ENCODE results near the gene FAM181A. TPM values are rescaled to one million over a fixed set of nuclear protein-coding genes. Genes with fewer than 3 reads are reported as not detected.

FAM181A gene
- total and polyA plus RNA-seq, 9 of the 15 experiments (the other 6 are each of a cell fraction or from before 2014, with no cell fraction given), result not detected

DNA sequence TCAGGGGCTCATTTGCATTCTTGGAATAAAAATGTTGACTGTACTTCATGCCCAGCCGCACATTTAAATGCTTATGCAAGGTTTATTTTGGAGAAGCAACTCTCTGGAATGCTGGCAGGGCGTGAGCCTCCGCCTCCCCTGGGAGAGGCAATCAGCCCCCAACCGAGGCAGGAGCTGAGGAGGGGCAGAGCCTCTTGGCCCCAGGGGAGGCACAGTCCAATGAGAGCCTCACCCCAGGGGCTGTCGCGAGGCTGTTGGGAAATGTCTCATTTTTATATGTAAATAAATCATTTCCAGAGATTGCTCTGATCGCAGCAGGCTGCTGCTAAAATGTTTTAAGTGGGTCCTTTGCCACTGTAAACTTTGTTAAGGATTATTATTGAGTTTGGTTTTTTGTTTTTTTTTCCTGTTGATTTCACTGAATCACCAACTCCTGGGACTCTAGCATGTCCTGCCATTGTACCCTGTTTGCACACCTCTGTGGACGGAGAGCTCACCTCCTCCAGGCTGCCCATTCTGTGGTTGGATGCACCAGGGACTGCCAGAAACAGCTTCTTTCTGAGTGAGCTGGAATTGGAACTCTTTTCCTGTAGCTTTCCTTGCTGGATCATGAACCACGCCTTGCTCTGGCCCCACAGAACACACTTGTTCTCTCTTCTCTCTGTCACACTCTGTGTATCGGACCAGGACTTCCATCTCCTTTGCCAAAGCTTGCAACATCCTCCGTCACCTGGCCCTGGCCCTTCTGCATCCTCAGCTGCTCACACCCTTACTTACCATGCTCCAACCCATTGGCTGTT lies 46.9 kb upstream of the FAM181A start:
- no peak overlapping the region for H3K4me2 ChIP-seq (ENCODE audit: insufficient read depth, low read length)
- in situ Hi-C loops (cut with MboI), result loop anchor here (10.0 kb wide), 1 partner anchor 225 kb away; no protein-coding TSS in a partner anchor
- H3K9me1 ChIP-seq (ENCODE audit: control insufficient read depth, insufficient read depth, low read length), result no peaks in the 10 kb centered on the region
- ChIA-PET POLR2A (no interaction called here), CTCF (ENCODE audit: low intra/inter-chr PET ratio) (no interaction called here)
- no peaks in the 10 kb centered on the region for H4K20me1 ChIP-seq (replicated peaks; ENCODE audit: control insufficient read depth, insufficient read depth, low read length)
- intact Hi-C loops (cut with micrococcal nuclease), result no loop called here
- no peaks in the 10 kb centered on the region for H3K27me3 ChIP-seq (ENCODE audit: control insufficient read depth in 2 of 2, insufficient read depth in 2 of 2, low read length in 2 of 2)
- no TSS peak for BruUV-seq (replicated peaks)
- H2AFZ ChIP-seq (ENCODE audit: low read depth, low read length), result no peak overlapping the region
- ATAC-seq, result no peak
- H3K79me2 ChIP-seq (ENCODE audit: control insufficient read depth, insufficient read depth, low read length), result no peaks in the 10 kb centered on the region
- 2% methylated on average over 10 of the region's 11 CpGs for WGBS (ENCODE audit: insufficient coverage, low coverage, missing lambda C conversion rate)
- no peak for DNase-seq (ENCODE audit: extremely low read depth in 1 of 4, low spot score in 3 of 4)
- no peaks in the 10 kb centered on the region for H3K36me3 ChIP-seq (ENCODE audit: control insufficient read depth, insufficient read depth, low read length)
- no peaks in the 10 kb centered on the region for H3K4me1 ChIP-seq (replicated peaks in 1 of 2; ENCODE audit: control insufficient read depth in 2 of 2, insufficient read depth in 2 of 2, low read length in 2 of 2)
- no peak overlapping the region for H3K27ac ChIP-seq (ENCODE audit: extremely low read depth, low read depth, low read length)
- H3K9me3 ChIP-seq (replicated peaks; ENCODE audit: control insufficient read depth, insufficient read depth, low read depth, low read length), result no peaks in the 10 kb centered on the region
- H3K4me3 ChIP-seq, result no peak overlapping the region
- FAIRE-seq, result no peak
- no peak overlapping the region for H3K9ac ChIP-seq (ENCODE audit: insufficient read depth in 1 of 2, low read depth in 2 of 2, low read length in 2 of 2)
- TF ChIP-seq, protein P1, sequence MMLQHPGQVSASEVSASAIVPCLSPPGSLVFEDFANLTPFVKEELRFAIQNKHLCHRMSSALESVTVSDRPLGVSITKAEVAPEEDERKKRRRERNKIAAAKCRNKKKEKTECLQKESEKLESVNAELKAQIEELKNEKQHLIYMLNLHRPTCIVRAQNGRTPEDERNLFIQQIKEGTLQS (IDR thresholded peaks at IDR 0.05), result no peak
- TF ChIP-seq, protein P1 (CRISPR knock-in tag; conservative IDR thresholded peaks at IDR 0.05), result no peak
- TF ChIP-seq ZNF79 (CRISPR knock-in tag; IDR thresholded peaks at IDR 0.05; ENCODE audit: low read depth), result no peak
- TF ChIP-seq RBM39 (optimal IDR thresholded peaks at IDR 0.05; ENCODE audit: low read depth, low read length), result no peak
- TF ChIP-seq, protein P2, sequence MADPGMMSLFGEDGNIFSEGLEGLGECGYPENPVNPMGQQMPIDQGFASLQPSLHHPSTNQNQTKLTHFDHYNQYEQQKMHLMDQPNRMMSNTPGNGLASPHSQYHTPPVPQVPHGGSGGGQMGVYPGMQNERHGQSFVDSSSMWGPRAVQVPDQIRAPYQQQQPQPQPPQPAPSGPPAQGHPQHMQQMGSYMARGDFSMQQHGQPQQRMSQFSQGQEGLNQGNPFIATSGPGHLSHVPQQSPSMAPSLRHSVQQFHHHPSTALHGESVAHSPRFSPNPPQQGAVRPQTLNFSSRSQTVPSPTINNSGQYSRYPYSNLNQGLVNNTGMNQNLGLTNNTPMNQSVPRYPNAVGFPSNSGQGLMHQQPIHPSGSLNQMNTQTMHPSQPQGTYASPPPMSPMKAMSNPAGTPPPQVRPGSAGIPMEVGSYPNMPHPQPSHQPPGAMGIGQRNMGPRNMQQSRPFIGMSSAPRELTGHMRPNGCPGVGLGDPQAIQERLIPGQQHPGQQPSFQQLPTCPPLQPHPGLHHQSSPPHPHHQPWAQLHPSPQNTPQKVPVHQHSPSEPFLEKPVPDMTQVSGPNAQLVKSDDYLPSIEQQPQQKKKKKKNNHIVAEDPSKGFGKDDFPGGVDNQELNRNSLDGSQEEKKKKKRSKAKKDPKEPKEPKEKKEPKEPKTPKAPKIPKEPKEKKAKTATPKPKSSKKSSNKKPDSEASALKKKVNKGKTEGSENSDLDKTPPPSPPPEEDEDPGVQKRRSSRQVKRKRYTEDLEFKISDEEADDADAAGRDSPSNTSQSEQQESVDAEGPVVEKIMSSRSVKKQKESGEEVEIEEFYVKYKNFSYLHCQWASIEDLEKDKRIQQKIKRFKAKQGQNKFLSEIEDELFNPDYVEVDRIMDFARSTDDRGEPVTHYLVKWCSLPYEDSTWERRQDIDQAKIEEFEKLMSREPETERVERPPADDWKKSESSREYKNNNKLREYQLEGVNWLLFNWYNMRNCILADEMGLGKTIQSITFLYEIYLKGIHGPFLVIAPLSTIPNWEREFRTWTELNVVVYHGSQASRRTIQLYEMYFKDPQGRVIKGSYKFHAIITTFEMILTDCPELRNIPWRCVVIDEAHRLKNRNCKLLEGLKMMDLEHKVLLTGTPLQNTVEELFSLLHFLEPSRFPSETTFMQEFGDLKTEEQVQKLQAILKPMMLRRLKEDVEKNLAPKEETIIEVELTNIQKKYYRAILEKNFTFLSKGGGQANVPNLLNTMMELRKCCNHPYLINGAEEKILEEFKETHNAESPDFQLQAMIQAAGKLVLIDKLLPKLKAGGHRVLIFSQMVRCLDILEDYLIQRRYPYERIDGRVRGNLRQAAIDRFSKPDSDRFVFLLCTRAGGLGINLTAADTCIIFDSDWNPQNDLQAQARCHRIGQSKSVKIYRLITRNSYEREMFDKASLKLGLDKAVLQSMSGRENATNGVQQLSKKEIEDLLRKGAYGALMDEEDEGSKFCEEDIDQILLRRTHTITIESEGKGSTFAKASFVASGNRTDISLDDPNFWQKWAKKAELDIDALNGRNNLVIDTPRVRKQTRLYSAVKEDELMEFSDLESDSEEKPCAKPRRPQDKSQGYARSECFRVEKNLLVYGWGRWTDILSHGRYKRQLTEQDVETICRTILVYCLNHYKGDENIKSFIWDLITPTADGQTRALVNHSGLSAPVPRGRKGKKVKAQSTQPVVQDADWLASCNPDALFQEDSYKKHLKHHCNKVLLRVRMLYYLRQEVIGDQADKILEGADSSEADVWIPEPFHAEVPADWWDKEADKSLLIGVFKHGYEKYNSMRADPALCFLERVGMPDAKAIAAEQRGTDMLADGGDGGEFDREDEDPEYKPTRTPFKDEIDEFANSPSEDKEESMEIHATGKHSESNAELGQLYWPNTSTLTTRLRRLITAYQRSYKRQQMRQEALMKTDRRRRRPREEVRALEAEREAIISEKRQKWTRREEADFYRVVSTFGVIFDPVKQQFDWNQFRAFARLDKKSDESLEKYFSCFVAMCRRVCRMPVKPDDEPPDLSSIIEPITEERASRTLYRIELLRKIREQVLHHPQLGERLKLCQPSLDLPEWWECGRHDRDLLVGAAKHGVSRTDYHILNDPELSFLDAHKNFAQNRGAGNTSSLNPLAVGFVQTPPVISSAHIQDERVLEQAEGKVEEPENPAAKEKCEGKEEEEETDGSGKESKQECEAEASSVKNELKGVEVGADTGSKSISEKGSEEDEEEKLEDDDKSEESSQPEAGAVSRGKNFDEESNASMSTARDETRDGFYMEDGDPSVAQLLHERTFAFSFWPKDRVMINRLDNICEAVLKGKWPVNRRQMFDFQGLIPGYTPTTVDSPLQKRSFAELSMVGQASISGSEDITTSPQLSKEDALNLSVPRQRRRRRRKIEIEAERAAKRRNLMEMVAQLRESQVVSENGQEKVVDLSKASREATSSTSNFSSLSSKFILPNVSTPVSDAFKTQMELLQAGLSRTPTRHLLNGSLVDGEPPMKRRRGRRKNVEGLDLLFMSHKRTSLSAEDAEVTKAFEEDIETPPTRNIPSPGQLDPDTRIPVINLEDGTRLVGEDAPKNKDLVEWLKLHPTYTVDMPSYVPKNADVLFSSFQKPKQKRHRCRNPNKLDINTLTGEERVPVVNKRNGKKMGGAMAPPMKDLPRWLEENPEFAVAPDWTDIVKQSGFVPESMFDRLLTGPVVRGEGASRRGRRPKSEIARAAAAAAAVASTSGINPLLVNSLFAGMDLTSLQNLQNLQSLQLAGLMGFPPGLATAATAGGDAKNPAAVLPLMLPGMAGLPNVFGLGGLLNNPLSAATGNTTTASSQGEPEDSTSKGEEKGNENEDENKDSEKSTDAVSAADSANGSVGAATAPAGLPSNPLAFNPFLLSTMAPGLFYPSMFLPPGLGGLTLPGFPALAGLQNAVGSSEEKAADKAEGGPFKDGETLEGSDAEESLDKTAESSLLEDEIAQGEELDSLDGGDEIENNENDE (IDR thresholded peaks at IDR 0.05; ENCODE audit: low read depth, low read length), result no peak
- TF ChIP-seq XRCC5 (IDR thresholded peaks at IDR 0.05; ENCODE audit: low read depth, low read length), result no peak
- TF ChIP-seq, protein P3, sequence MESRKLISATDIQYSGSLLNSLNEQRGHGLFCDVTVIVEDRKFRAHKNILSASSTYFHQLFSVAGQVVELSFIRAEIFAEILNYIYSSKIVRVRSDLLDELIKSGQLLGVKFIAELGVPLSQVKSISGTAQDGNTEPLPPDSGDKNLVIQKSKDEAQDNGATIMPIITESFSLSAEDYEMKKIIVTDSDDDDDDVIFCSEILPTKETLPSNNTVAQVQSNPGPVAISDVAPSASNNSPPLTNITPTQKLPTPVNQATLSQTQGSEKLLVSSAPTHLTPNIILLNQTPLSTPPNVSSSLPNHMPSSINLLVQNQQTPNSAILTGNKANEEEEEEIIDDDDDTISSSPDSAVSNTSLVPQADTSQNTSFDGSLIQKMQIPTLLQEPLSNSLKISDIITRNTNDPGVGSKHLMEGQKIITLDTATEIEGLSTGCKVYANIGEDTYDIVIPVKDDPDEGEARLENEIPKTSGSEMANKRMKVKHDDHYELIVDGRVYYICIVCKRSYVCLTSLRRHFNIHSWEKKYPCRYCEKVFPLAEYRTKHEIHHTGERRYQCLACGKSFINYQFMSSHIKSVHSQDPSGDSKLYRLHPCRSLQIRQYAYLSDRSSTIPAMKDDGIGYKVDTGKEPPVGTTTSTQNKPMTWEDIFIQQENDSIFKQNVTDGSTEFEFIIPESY (CRISPR knock-in tag; IDR thresholded peaks at IDR 0.05), result no peak
